Measurements from ENCODE around the gene DACH1. TPM values are rescaled to one million over a fixed set of nuclear protein-coding genes. Genes with fewer than 3 reads are reported as not detected.
"Not testable (repeated sequence)": the region's sequence is repeated elsewhere in the genome, so short reads cannot be mapped to it uniquely, and the experiment has no call there.

DACH1 gene
- total and polyA plus RNA-seq, 2 donors (not counting 1 experiment from before 2014, with no cell fraction given): 0.02 to 0.33 TPM

- DNase-seq (ENCODE audit: low read depth in 2 of 2): no peak
- H3K9ac ChIP-seq (ENCODE audit: insufficient read depth, low read length): no peak overlapping the region
- no peak overlapping the region for H3K4me2 ChIP-seq (ENCODE audit: extremely low read depth, insufficient read depth, low read length)
- H2AFZ ChIP-seq (ENCODE audit: low read length): no peak overlapping the region
- H4K20me1 ChIP-seq (ENCODE audit: control insufficient read depth, extremely low read depth, insufficient read depth, low read length): no peaks in the 10 kb centered on the region
- H3K27me3 ChIP-seq (ENCODE audit: control insufficient read depth, insufficient read depth, low read length): no peaks in the 10 kb centered on the region
- H3K36me3 ChIP-seq (ENCODE audit: control insufficient read depth, insufficient read depth, low read length): no peaks in the 10 kb centered on the region
- no peak overlapping the region for H3K27ac ChIP-seq (ENCODE audit: insufficient read depth, low read length)
- no peak overlapping the region for H3K4me3 ChIP-seq (replicated peaks in 1 of 4; ENCODE audit: control extremely low read depth in 1 of 4, insufficient read depth in 1 of 4, low read depth in 3 of 4, low read length in 4 of 4)
- no peaks in the 10 kb centered on the region for H3K79me2 ChIP-seq (ENCODE audit: control insufficient read depth, insufficient read depth, low read length)
- H3K9me3 ChIP-seq (ENCODE audit: control insufficient read depth, insufficient read depth, low read depth, low read length): no peaks in the 10 kb centered on the region
- TF ChIP-seq, protein P1, sequence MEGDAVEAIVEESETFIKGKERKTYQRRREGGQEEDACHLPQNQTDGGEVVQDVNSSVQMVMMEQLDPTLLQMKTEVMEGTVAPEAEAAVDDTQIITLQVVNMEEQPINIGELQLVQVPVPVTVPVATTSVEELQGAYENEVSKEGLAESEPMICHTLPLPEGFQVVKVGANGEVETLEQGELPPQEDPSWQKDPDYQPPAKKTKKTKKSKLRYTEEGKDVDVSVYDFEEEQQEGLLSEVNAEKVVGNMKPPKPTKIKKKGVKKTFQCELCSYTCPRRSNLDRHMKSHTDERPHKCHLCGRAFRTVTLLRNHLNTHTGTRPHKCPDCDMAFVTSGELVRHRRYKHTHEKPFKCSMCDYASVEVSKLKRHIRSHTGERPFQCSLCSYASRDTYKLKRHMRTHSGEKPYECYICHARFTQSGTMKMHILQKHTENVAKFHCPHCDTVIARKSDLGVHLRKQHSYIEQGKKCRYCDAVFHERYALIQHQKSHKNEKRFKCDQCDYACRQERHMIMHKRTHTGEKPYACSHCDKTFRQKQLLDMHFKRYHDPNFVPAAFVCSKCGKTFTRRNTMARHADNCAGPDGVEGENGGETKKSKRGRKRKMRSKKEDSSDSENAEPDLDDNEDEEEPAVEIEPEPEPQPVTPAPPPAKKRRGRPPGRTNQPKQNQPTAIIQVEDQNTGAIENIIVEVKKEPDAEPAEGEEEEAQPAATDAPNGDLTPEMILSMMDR (conservative IDR thresholded peaks at IDR 0.05 in 1 of 2, IDR thresholded peaks at IDR 0.05 in 1 of 2; ENCODE audit: low read depth in 1 of 2, low read length in 2 of 2): no peak
- no peak for TF ChIP-seq EZH2 (IDR thresholded peaks at IDR 0.05; ENCODE audit: low read length, missing control alignments)
- H3K4me1 ChIP-seq (ENCODE audit: control insufficient read depth, extremely low read depth, insufficient read depth, low read length): no peaks in the 10 kb centered on the region
Measured at GRCh38 chr13:71785361-71785760, 81.6 kb downstream of the DACH1 start.

- H3K9ac ChIP-seq (ENCODE audit: insufficient read depth, low read length): no peak overlapping the region
- H3K4me2 ChIP-seq (ENCODE audit: extremely low read depth, insufficient read depth, low read length): no peak overlapping the region
- H3K27ac ChIP-seq (ENCODE audit: insufficient read depth, low read length): no peak overlapping the region
- H4K20me1 ChIP-seq (ENCODE audit: control insufficient read depth, extremely low read depth, insufficient read depth, low read length): no peaks in the 10 kb centered on the region
- no peaks in the 10 kb centered on the region for H3K9me3 ChIP-seq (ENCODE audit: control insufficient read depth, insufficient read depth, low read depth, low read length)
- H2AFZ ChIP-seq (ENCODE audit: low read length): no peak overlapping the region
- no peaks in the 10 kb centered on the region for H3K4me1 ChIP-seq (ENCODE audit: control insufficient read depth, extremely low read depth, insufficient read depth, low read length)
- no peaks in the 10 kb centered on the region for H3K79me2 ChIP-seq (ENCODE audit: control insufficient read depth, insufficient read depth, low read length)
- TF ChIP-seq, protein P1 (conservative IDR thresholded peaks at IDR 0.05 in 1 of 2, IDR thresholded peaks at IDR 0.05 in 1 of 2; ENCODE audit: low read depth in 1 of 2, low read length in 2 of 2): no peak
- no peak for TF ChIP-seq EZH2 (IDR thresholded peaks at IDR 0.05; ENCODE audit: low read length, missing control alignments)
- no peak overlapping the region for H3K4me3 ChIP-seq (replicated peaks in 1 of 4; ENCODE audit: control extremely low read depth in 1 of 4, insufficient read depth in 1 of 4, low read depth in 3 of 4, low read length in 4 of 4)
- no peaks in the 10 kb centered on the region for H3K36me3 ChIP-seq (ENCODE audit: control insufficient read depth, insufficient read depth, low read length)
- DNase-seq (ENCODE audit: low read depth in 2 of 2): no peak
- H3K27me3 ChIP-seq (ENCODE audit: control insufficient read depth, insufficient read depth, low read length): no peaks in the 10 kb centered on the region
Measured at GRCh38 chr13:71780546-71780945, 86.5 kb downstream of the DACH1 start.

DNA sequence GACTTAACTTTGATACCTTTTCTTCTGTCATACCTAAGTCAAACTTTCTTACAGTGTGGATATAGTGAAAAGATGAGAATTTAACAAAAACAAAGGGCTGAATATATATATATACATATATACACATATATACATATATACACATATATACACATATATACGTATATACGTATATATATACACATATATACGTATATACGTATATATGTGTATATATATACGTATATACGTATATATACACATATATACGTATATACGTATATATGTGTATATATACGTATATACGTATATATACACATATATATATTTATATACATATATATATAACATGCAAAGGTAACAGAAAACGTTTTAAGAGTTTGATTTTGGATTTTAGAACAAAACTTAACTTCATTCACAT lies 88.0 kb downstream of the DACH1 start:
- DNase-seq (ENCODE audit: low read depth in 2 of 2); H2AFZ ChIP-seq (ENCODE audit: low read length); H3K4me2 ChIP-seq (ENCODE audit: extremely low read depth, insufficient read depth, low read length); H3K79me2 ChIP-seq (ENCODE audit: control insufficient read depth, insufficient read depth, low read length); H3K36me3 ChIP-seq (ENCODE audit: control insufficient read depth, insufficient read depth, low read length); H3K27me3 ChIP-seq (ENCODE audit: control insufficient read depth, insufficient read depth, low read length); H3K4me3 ChIP-seq (replicated peaks in 1 of 4; ENCODE audit: control extremely low read depth in 1 of 4, insufficient read depth in 1 of 4, low read depth in 3 of 4, low read length in 4 of 4); H3K9me3 ChIP-seq (ENCODE audit: control insufficient read depth, insufficient read depth, low read depth, low read length); H3K27ac ChIP-seq (ENCODE audit: insufficient read depth, low read length); H4K20me1 ChIP-seq (ENCODE audit: control insufficient read depth, extremely low read depth, insufficient read depth, low read length); H3K9ac ChIP-seq (ENCODE audit: insufficient read depth, low read length); H3K4me1 ChIP-seq (ENCODE audit: control insufficient read depth, extremely low read depth, insufficient read depth, low read length): not testable (repeated sequence)

All from fibroblast of lung (primary cell).